GM18511 (cell line): ENCODE results near the gene STK32A.
"Not testable (repeated sequence)": the region's sequence is repeated elsewhere in the genome, so short reads cannot be mapped to it uniquely, and the experiment has no call there.

Experiments used
- ATAC-seq: cut with Tn5 transposase; IDR thresholded peaks from one replicate; pipeline ENCODE4 v1.9.1; 2021; ENCODE audit warnings: mild to moderate bottlenecking, moderate library complexity; ENCODE audit not compliant: unreplicated experiment

STK32A gene

GRCh38 chr5:147234825-147235635, at the start of gene STK32A:
STK32A (plus strand) TSS chr5:147235026; CDS start chr5:147239635, 4,609 bp downstream.
- no peak for ATAC-seq

GRCh38 chr5:147187099-147187540, 47.7 kb upstream of the STK32A start:
- no peak for ATAC-seq

DNA sequence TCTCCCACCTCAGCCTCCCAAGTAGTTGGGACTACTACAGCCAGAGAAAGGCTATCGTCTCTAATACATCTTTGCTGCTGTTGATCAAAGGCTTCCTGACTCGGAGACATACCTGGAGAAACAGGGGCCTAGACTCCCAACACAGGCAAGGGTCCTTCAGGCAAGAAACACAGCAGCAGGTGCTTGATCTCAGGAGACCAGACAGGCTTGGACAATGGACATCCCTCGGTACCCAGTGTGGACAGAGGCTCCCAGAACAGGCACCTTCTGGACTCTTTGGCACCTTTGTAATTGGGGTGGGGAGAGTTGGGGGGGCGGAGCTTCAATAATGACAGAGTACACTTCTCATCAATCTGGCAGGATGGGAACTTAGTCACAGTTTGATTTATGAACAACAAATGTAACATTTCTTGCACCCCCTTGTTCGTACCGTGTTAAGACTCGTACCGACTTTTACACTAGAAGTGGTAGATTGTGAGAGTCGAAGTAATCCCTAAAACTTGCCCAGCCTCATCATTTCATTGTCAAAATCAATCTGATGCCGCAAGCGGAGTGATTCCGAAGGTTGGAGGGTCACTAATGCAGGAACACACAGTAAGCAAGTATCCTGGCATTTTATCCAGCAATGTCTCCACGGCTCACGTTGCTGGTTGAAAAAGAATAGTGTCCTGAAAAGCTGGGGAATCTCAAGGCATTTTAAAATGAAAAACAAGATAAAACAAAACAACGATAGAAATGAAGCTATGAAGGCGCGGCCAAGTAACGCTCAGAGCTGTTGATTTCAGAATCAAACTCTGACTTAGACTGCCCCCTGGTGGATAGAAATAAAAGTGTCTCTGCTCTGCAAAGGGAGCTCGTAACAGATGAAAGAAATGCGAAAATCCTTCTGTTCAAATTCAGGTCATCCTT, 46.4 kb upstream of the STK32A start:
- peak; percentile 94 for ATAC-seq

DNA sequence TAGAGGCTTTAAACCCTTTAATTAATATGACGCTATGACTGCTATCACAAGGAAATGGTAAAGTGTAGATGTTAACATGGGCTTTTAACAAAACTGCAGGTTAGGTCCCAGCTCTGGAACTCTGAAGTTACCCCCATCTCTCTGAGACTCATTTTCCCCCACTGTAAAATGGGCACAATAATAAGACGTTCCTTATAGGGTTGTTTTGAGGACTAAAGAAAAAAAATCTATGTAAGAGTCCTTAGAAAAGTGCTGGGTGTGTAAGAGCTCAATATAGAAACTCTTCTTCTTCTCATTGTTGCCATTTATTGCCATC, 45.8 kb upstream of the STK32A start:
- ATAC-seq: peak; percentile 14

DNA sequence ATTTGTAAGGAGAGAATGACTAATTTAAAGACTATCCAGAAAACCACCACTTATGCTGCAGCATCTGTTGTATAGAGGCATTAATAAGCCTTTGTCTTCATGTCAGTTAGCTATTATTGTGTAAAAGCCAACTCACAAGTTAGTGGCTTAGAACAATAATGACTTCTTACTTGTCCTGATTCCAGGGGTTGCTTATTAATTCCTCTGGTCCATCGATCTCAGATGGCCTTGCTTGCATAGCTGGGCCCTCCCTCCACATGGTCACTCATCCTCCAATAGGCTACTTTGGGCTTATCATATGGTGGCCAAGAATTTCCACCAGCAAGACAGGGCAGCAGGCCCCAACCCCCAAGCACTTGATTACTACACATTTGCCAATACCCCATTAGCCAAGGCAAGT, 44.5 kb upstream of the STK32A start:
- no peak for ATAC-seq

GRCh38 chr5:147193123-147193522, 41.7 kb upstream of the STK32A start:
- ATAC-seq: no peak

GRCh38 chr5:147200004-147200403, 34.8 kb upstream of the STK32A start:
- ATAC-seq: no peak

DNA sequence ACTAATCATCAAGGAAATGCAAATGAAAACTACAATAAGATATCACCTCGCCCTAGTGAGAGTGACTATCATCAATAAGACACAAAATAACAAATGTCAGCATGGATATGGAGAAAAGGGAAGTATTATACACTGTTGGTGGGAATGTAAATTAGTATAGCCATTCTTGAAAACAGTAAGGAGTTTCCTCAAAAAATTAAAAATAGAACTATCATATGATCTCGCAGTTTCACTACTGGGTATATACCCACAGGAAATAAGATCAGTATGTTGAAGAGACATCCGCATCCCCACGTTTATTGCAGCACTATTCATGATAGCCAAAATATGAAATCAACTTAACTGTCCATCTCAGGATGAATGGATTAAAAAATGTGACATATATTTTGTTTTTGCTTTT, 31.6 kb upstream of the STK32A start:
- ATAC-seq: no peak

DNA sequence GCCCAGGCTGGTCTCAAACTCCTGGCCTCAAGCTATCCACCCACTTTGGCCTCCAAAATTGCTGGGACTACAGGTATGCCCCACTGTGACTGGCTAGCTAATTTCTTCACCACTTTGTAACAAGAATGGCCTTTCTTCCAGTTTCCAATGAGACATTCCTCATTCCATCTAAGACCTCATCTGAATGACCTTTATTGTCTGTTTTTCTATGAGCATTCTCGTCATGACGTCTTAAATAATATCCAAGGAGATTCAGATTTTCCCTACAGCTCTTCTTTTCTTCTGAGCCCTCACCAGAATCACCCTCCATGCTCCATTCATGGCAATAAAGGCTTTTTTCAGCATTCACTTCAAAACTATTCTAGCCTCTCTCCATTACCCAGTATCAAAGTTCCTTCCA, 30.2 kb upstream of the STK32A start:
- ATAC-seq: no peak

DNA sequence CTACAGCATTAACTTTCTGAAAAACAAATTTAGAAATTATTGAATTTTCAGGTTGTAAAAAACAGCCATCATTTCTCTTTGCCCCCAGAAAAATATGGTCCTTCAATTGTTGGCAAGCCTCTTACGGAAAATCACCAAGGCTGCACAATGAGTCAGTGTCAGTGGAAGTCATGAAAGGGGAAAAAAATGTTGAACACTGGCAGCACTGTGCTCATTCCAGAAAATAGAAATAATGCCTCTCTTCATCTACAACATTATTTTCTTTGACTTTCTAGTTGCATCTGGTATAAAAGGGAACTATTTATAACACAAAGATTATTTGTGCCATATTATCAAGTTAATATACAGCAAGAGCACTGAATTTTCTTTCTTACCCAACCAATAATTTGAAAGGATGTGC, 26.7 kb upstream of the STK32A start:
- no peak for ATAC-seq

DNA sequence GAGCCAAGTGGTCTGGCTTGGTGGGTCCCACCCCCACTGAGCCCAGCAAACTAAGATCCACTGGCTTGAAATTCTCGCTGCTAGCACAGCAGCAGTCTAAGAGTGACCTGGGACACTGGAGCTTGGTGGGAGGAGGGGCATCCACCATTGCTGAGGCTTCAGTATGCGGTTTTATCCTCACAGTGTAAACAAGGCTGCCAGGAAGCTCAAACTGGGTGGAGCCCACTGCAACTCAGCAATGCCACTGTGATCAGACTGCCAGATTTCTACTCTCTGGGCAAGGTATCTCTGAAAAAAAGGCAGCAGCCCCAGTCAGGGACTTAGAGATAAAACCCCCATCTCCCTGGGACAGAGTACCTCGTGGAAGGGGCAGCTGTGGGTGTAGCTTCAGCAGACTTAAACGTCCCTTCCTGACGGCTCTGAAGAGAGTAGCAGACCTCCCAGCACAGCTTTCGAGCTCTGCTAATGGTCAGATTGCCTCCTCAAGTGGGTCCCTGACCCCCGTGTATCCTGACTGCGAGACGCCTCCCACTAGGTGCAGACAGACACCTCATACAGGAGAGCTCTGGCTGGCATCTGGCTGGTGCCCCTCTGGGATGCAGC, 18.2 kb upstream of the STK32A start:
- ATAC-seq: no peak

GRCh38 chr5:147223343-147223742, 11.5 kb upstream of the STK32A start:
- ATAC-seq: no peak

DNA sequence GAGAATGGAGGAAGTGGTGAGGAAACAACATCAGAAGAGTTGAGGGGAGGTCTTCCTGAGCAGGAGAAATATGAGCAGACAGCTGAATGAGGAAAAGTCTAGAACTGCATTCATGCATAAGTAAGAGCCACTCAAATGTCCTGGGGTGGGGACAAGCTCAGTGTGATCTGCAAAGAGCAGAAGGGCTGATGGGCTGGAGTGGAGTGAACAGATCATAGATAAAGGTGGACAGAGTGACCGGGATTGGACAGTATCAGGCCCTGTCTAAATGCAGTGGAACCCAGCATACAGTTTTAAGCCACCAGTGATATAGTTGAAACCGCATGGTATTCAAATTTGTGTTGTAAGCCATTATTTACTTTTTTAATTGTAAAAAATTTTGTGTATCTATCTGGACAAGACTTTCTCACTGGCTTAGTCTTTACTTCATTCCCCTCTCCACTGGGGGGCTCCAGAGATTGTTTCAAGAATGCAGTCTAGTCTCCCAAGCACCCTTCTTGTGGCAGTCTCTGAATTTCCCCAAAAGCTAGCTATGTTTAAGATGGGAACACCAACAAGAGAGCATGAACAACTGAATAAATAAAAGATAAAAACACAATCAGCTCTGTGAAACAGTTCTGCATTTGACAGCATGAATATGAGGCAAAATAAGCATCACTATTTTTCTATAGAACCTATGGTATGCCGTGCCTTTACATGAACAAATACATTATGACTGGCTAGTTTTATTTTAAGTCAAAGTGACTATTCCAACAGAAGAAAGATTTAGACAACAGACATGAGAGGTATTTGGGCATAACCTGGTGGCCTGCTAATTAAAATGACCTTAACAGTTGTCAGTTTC, 10.7 kb upstream of the STK32A start:
- peak; percentile 73 for ATAC-seq

DNA sequence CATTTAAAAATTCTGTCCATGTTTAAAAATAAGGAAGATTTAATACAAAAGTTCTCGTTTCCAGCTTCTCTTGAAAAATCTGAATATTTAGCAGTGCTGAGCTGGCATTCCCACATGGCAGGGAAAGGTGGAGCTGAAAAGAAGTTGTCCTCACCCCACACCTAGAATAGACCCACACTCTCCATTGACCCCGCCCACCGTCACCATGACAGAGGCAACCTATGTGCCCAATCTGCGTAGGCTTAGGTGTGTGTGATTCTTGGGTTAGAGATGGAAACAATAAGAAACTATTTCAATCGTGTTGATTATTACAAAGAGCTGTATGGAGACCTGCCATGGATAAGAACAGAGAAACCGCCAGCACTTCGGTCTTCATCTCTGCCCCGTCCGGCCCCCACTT, 8.9 kb upstream of the STK32A start:
- no peak for ATAC-seq

- no peak for ATAC-seq
Observed at GRCh38 chr5:147226512-147226911, 8.3 kb upstream of the STK32A start.

GRCh38 chr5:147234239-147234824, 494 bp upstream of the STK32A start:
- no peak for ATAC-seq

- ATAC-seq: no peak
Observed at GRCh38 chr5:147240266-147240985, 5.6 kb downstream of the STK32A start.

DNA sequence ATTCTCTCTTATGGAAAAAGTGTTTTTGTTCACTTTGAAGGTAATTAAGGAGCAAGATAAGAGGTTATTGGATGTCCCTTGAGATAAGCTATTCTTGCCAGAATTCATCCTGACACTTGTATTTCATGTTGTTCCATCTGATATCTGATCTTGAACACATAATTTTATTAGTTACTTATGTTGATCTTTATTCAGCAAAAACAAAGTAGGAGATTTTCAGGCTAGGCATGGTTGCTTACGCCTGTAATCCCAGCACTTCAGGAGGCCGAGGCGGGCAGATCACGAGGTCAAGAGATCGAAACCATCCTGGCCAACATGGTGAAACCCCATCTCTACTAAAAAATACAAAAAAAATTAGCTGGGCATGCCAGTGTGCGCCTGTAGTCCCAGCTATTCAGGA, 8.4 kb downstream of the STK32A start:
- not testable (repeated sequence) for ATAC-seq

DNA sequence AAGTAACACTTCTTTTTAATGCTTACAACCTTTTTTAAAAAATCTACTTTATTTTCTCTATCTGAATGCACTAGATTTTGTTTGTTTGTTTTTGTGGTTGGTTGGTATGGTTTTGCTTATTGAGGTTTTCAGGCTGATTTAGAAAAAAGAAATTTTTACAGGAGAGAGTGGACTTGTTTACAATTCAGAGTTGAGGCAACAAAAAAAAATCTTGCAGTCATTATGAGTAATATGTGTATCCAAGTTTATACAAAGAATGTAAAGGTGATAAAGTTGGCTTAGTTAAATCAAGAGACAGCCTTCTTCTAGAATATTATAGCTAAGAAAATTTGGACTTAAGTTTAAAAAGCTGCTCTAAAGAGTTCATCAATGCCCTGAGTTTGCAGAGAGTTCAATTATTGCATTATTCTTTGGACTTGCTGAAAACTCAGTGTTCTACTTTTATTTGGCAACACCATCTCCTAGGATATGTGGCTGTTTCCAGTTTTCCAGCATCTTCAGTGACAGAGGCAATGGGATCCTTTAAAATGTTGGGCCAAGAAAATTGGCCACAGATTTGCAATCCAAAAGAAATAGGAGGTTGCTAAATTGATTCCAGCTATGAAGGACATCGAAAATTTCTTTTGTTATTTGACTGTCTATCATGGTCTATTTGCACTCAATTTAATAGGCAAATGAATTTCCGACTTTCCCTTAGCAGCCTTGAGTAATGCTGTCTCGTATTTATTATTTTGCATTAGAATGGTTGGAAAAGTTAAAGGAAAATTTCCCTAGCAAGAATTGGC, 10.7 kb downstream of the STK32A start:
- ATAC-seq: no peak
